Body of pancreas (tissue), 4 donors: ENCODE data around the gene MUC5B.

Experiments used
- POLR2A ChIP-seq, 3 donors: fragments of 450-650 bp; IDR thresholded peaks; one replicate each; pipeline ENCODE4 v1.6.1; 2016; ENCODE audit warnings: antibody characterized with exemption in 3 of 3, mild to moderate bottlenecking in 2 of 3
- TF ChIP-seq, protein P1 (sequence below), 7 experiments: fragments of 450-650 bp in 4 of 7; fragments of 200-600 bp in 3 of 7; sonication (generic) in 3 of 7; IDR thresholded peaks; one replicate each; pipeline ENCODE4 v1.5.1; 2016 to 2019; ENCODE audit warnings: antibody characterized with exemption in 7 of 7

DNA sequence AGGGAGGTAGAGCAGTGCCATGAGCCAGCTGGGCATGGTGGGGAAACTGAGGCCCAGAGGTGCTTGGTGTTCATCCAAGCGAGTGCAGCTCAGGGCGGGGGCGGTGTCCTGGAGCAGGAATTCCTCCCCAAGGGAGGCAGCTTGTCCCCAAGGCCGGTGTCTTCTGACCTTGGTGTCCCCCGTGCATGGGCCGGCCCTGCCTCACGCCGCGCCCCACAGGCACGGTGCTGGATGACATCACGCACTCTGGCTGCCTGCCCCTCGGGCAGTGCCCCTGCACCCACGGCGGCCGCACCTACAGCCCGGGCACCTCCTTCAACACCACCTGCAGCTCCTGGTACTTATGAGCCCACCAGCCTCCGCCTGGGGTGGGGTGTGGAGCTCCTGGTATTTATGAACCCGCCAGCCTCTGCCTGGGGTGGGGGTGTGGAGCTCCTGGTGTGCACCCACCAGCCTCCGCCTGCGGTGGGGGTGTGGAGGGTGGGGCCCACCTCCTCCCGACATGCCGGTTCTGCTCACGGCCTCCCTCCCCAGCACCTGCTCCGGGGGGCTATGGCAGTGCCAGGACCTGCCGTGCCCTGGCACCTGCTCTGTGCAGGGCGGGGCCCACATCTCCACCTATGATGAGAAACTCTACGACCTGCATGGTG is 6.7 kb downstream of the MUC5B start:
- TF ChIP-seq, protein P1, sequence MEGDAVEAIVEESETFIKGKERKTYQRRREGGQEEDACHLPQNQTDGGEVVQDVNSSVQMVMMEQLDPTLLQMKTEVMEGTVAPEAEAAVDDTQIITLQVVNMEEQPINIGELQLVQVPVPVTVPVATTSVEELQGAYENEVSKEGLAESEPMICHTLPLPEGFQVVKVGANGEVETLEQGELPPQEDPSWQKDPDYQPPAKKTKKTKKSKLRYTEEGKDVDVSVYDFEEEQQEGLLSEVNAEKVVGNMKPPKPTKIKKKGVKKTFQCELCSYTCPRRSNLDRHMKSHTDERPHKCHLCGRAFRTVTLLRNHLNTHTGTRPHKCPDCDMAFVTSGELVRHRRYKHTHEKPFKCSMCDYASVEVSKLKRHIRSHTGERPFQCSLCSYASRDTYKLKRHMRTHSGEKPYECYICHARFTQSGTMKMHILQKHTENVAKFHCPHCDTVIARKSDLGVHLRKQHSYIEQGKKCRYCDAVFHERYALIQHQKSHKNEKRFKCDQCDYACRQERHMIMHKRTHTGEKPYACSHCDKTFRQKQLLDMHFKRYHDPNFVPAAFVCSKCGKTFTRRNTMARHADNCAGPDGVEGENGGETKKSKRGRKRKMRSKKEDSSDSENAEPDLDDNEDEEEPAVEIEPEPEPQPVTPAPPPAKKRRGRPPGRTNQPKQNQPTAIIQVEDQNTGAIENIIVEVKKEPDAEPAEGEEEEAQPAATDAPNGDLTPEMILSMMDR (IDR thresholded peaks at IDR 0.05): no peak
- no peak for TF ChIP-seq POLR2A (IDR thresholded peaks at IDR 0.05)
